Astrocyte of the spinal cord (primary cell): ENCODE results near the gene DMKN.

Source experiments
- DNase-seq: peaks from one replicate; pipeline ENCODE4 v3.0.0; 2011; ENCODE audit warnings: low read depth, low spot score
- H3K4me3 ChIP-seq: 2 replicates; pipeline ENCODE4 v1.5.1; 2011; ENCODE audit warnings: low read depth, mild to moderate bottlenecking, low read length, moderate library complexity
- CTCF ChIP-seq: IDR thresholded peaks from 2 replicates; pipeline ENCODE4 v1.5.1; 2012; ENCODE audit warnings: low read depth, mild to moderate bottlenecking, low read length, inconsistent platforms
- in situ Hi-C: cut with HindIII; loops from 2 replicates; pipeline ENCODE4 v1.10.0; 2017; ENCODE audit warnings: low sequenced_read_pairs

DMKN gene

GRCh38 chr19:35509018-35509652 lies 4.3 kb downstream of the DMKN start:
- no peak overlapping the region for H3K4me3 ChIP-seq
- DNase-seq = no peak
- in situ Hi-C loops = no loop called here
- no peak for TF ChIP-seq CTCF

GRCh38 chr19:35508129-35508528 lies 5.3 kb downstream of the DMKN start:
- H3K4me3 ChIP-seq = no peak overlapping the region
- in situ Hi-C loops = no loop called here
- DNase-seq = no peak
- TF ChIP-seq CTCF = no peak

- no peak overlapping the region for H3K4me3 ChIP-seq
- TF ChIP-seq CTCF = no peak
- in situ Hi-C loops = no loop called here
- DNase-seq = no peak
Observed at GRCh38 chr19:35507561-35507960, 5.9 kb downstream of the DMKN start.

- no peak overlapping the region for H3K4me3 ChIP-seq
- DNase-seq = no peak
- in situ Hi-C loops = no loop called here
- no peak for TF ChIP-seq CTCF
Observed at GRCh38 chr19:35506011-35506410, 7.4 kb downstream of the DMKN start.

- in situ Hi-C loops = no loop called here
- H3K4me3 ChIP-seq = no peak overlapping the region
- no peak for DNase-seq
- TF ChIP-seq CTCF = no peak
Observed at GRCh38 chr19:35502751-35503150, 10.7 kb downstream of the DMKN start.

GRCh38 chr19:35501684-35502083 lies 11.8 kb downstream of the DMKN start:
- DNase-seq = no peak
- no peak for TF ChIP-seq CTCF
- in situ Hi-C loops = no loop called here
- H3K4me3 ChIP-seq = no peak overlapping the region

GRCh38 chr19:35500611-35501010 lies 12.8 kb downstream of the DMKN start:
- TF ChIP-seq CTCF = no peak
- in situ Hi-C loops = no loop called here
- DNase-seq = no peak
- no peak overlapping the region for H3K4me3 ChIP-seq
